ENCODE measurements around the gene FBF1. TPM values are rescaled to one million over a fixed set of nuclear protein-coding genes. Genes with fewer than 3 reads are reported as not detected.

FBF1 gene
- polyA plus RNA-seq, 3 donors = 9.7 to 13.3 (median 13.1) TPM

GRCh38 chr17:75915268-75915667 lies 25.6 kb downstream of the FBF1 start:
- no peak for DNase-seq

GRCh38 chr17:75914643-75915267 lies 26.1 kb downstream of the FBF1 start:
- DNase-seq = no peak

GRCh38 chr17:75913537-75914210 lies 27.2 kb downstream of the FBF1 start:
- no peak for DNase-seq

GRCh38 chr17:75910699-75911098 lies 30.1 kb downstream of the FBF1 start:
- no peak for DNase-seq

GRCh38 chr17:75909812-75910274 lies 31.0 kb downstream of the FBF1 start:
- DNase-seq = no peak

- DNase-seq = no peak
Measured at GRCh38 chr17:75909051-75909811, 31.6 kb downstream of the FBF1 start.

- DNase-seq = no peak
Measured at GRCh38 chr17:75908201-75908600, 32.6 kb downstream of the FBF1 start.

- DNase-seq = no peak
Measured at GRCh38 chr17:75906143-75906884, 34.5 kb downstream of the FBF1 start.

GRCh38 chr17:75904749-75905521 lies 35.9 kb downstream of the FBF1 start, which contains the start of gene MRPL38:
Gene MRPL38, minus strand, starts transcription at chr17:75904884. Its CDS starts 9 bp downstream, at chr17:75904875.
- DNase-seq = peak; percentile 92

GRCh38 chr17:75902406-75902805 lies 38.4 kb downstream of the FBF1 start:
- no peak for DNase-seq

GRCh38 chr17:75901727-75902126 lies 39.1 kb downstream of the FBF1 start:
- no peak for DNase-seq

- DNase-seq = no peak
Measured at GRCh38 chr17:75900691-75901533, 39.9 kb downstream of the FBF1 start.

GRCh38 chr17:75899767-75900468 lies 40.9 kb downstream of the FBF1 start:
- DNase-seq = no peak

- DNase-seq = no peak
Measured at GRCh38 chr17:75899353-75899752, 41.5 kb downstream of the FBF1 start.

- DNase-seq = no peak
Measured at GRCh38 chr17:75898791-75899190, 42.1 kb downstream of the FBF1 start.

GRCh38 chr17:75898065-75898464 lies 42.8 kb downstream of the FBF1 start:
- DNase-seq = no peak

- DNase-seq = no peak
Measured at GRCh38 chr17:75897160-75898019, 43.5 kb downstream of the FBF1 start.

- DNase-seq = peak; percentile 69
Measured at GRCh38 chr17:75896415-75897159, 44.3 kb downstream of the FBF1 start, which contains the start of gene TRIM65. Gene TRIM65, minus strand, starts transcription at chr17:75896951. Its CDS starts 14 bp downstream, at chr17:75896937.

Data from renal pelvis (tissue), 4 donors.